Fibroblast of lung (primary cell): ENCODE results near the gene CENPU. TPM values are rescaled to one million over a fixed set of nuclear protein-coding genes. Genes with fewer than 3 reads are reported as not detected.

ENCODE experiments used
- DNase-seq, 2 donors: peaks; one replicate each; pipeline versions ENCODE4 v3.0.0 to v3.0.0-alpha.2; 2010; ENCODE audit warnings: low read depth in 2 of 2
- H2AFZ ChIP-seq: 2 replicates; pipeline ENCODE4 v1.5.1; 2012; ENCODE audit warnings: low read length, control low read depth, inconsistent platforms
- H3K27ac ChIP-seq: 2 replicates; pipeline ENCODE4 v1.5.1; 2011; ENCODE audit warnings: low read length, control low read depth; ENCODE audit not compliant: insufficient read depth
- H3K27me3 ChIP-seq: 2 replicates; pipeline ENCODE4 v1.5.1; 2011; ENCODE audit warnings: mild to moderate bottlenecking, low read length; ENCODE audit not compliant: control insufficient read depth, insufficient read depth
- H3K36me3 ChIP-seq: 2 replicates; pipeline ENCODE4 v1.5.1; 2011; ENCODE audit warnings: low read length; ENCODE audit not compliant: control insufficient read depth, insufficient read depth
- H3K4me1 ChIP-seq: 2 replicates; pipeline ENCODE4 v1.5.1; 2011; ENCODE audit warnings: low read length; ENCODE audit not compliant: control insufficient read depth, insufficient read depth; ENCODE audit errors: extremely low read depth
- H3K4me2 ChIP-seq: 2 replicates; pipeline ENCODE4 v1.5.1; 2011; ENCODE audit warnings: low read length, control low read depth; ENCODE audit not compliant: insufficient read depth; ENCODE audit errors: extremely low read depth
- H3K4me3 ChIP-seq, 4 experiments: fragments of 200-600 bp in 1 of 4; sonication (generic) in 1 of 4; replicated peaks in 1 of 4; 2 replicates each; pipeline ENCODE4 v1.5.1; 2011 to 2016; ENCODE audit warnings: low read length in 4 of 4, low read depth in 3 of 4, mild to moderate bottlenecking in 3 of 4, control low read depth in 2 of 4, inconsistent platforms in 1 of 4, mixed read lengths in 1 of 4; ENCODE audit not compliant: insufficient read depth in 1 of 4; ENCODE audit errors: control extremely low read depth in 1 of 4
- H3K79me2 ChIP-seq: 2 replicates; pipeline ENCODE4 v1.5.1; 2012; ENCODE audit warnings: mild to moderate bottlenecking, low read length, inconsistent platforms; ENCODE audit not compliant: control insufficient read depth, insufficient read depth
- H3K9ac ChIP-seq: 2 replicates; pipeline ENCODE4 v1.5.1; 2011; ENCODE audit warnings: mild to moderate bottlenecking, low read length, control low read depth; ENCODE audit not compliant: insufficient read depth
- H3K9me3 ChIP-seq: 2 replicates; pipeline ENCODE4 v1.5.1; 2012; ENCODE audit warnings: low read depth, low read length; ENCODE audit not compliant: control insufficient read depth, insufficient read depth
- H4K20me1 ChIP-seq: 2 replicates; pipeline ENCODE4 v1.5.1; 2011; ENCODE audit warnings: low read length; ENCODE audit not compliant: control insufficient read depth, insufficient read depth; ENCODE audit errors: extremely low read depth
- EZH2 ChIP-seq: IDR thresholded peaks from 2 replicates; pipeline ENCODE4 v1.5.1; 2012; ENCODE audit warnings: low read length, control low read depth, mild to moderate bottlenecking; ENCODE audit errors: missing control alignments
- polyA plus RNA-seq, 2 donors: library from polyadenylated mRNA; depleted of rRNA in 1 of 2; stranded (reverse) in 1 of 2; unstranded in 1 of 2; fragments of >200 nt; gene quantifications; 2 replicates each; pipeline ENCODE4 v1.2.1, GENCODE V29; 2011 to 2012; ENCODE audit warnings: missing spikeins in 1 of 2
- total RNA-seq: library from RNA; depleted of rRNA; stranded (reverse); fragments of >200 nt; gene quantifications from 2 replicates; pipeline ENCODE4 v1.2.1, GENCODE V29; 2014
- TF ChIP-seq, protein P1 (sequence below), 2 donors: IDR thresholded peaks in 1 of 2; conservative IDR thresholded peaks in 1 of 2; 1 replicate in 1 of 2; 2 replicates in 1 of 2; pipeline ENCODE4 v1.5.1; 2011 to 2012; ENCODE audit warnings: low read length in 2 of 2, control low read depth in 1 of 2, inconsistent platforms in 1 of 2, low read depth in 1 of 2, mild to moderate bottlenecking in 1 of 2

Gene CENPU
- total and polyA plus RNA-seq, 2 donors (not counting 1 experiment from before 2014, with no cell fraction given), result 6.4 to 15.5 TPM

DNA sequence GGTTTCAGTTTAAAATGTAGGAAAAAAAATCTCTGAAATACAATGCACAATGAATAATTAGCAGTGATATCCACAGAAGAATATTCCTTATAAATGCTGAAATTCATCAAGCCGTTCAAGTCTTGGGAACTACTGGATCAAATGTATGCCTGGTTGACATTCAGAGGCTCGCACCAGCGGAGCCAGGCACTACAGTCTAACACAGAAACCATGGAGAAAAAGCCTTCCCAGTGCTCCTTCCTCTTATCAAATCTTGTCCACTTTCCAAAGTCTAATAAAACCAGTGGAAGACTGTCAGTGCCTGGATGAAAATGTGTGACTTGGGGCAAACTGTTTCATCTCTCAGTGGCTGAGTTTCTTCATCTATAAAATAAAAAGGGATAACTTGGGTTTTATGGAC, 35.9 kb downstream of the CENPU start:
- Histone ChIP-seq H3K27me3 (no peaks in the 10 kb centered on the region), H3K4me3 (no peak overlapping the region), H3K4me1 (no peaks in the 10 kb centered on the region), H3K9ac (no peak overlapping the region), H4K20me1 (no peaks in the 10 kb centered on the region), H3K36me3 (no peaks in the 10 kb centered on the region), H3K4me2 (no peak overlapping the region), H3K79me2 (no peaks in the 10 kb centered on the region), H3K9me3 (no peaks in the 10 kb centered on the region), H3K27ac (no peak overlapping the region), H2AFZ (no peak overlapping the region)
- TF ChIP-seq, protein P1, sequence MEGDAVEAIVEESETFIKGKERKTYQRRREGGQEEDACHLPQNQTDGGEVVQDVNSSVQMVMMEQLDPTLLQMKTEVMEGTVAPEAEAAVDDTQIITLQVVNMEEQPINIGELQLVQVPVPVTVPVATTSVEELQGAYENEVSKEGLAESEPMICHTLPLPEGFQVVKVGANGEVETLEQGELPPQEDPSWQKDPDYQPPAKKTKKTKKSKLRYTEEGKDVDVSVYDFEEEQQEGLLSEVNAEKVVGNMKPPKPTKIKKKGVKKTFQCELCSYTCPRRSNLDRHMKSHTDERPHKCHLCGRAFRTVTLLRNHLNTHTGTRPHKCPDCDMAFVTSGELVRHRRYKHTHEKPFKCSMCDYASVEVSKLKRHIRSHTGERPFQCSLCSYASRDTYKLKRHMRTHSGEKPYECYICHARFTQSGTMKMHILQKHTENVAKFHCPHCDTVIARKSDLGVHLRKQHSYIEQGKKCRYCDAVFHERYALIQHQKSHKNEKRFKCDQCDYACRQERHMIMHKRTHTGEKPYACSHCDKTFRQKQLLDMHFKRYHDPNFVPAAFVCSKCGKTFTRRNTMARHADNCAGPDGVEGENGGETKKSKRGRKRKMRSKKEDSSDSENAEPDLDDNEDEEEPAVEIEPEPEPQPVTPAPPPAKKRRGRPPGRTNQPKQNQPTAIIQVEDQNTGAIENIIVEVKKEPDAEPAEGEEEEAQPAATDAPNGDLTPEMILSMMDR (conservative IDR thresholded peaks at IDR 0.05 in 1 of 2, IDR thresholded peaks at IDR 0.05 in 1 of 2; ENCODE audit: low read depth in 1 of 2, low read length in 2 of 2), result no peak
- no peak for TF ChIP-seq EZH2
- no peak for DNase-seq

GRCh38 chr4:184695178-184695896, 38.6 kb downstream of the CENPU start:
- no peak overlapping the region for H3K4me2 ChIP-seq
- peak in 1 of 2 donors; percentile 11 for DNase-seq
- H3K27ac ChIP-seq, result no peak overlapping the region

GRCh38 chr4:184694412-184694956, 39.4 kb downstream of the CENPU start:
- no peak overlapping the region for H3K4me3 ChIP-seq
- H2AFZ ChIP-seq, result no peak overlapping the region
- H3K79me2 ChIP-seq, result no peaks in the 10 kb centered on the region
- H4K20me1 ChIP-seq, result no peaks in the 10 kb centered on the region
- H3K9ac ChIP-seq, result no peak overlapping the region
- no peak for TF ChIP-seq EZH2
- TF ChIP-seq, protein P1 (conservative IDR thresholded peaks at IDR 0.05 in 1 of 2, IDR thresholded peaks at IDR 0.05 in 1 of 2; ENCODE audit: low read depth in 1 of 2, low read length in 2 of 2), result no peak
- H3K4me1 ChIP-seq, result no peaks in the 10 kb centered on the region
- no peak for DNase-seq
- no peaks in the 10 kb centered on the region for H3K27me3 ChIP-seq
- H3K4me2 ChIP-seq, result no peak overlapping the region
- H3K9me3 ChIP-seq, result no peaks in the 10 kb centered on the region
- H3K36me3 ChIP-seq, result no peaks in the 10 kb centered on the region
- H3K27ac ChIP-seq, result no peak overlapping the region

More at GRCh38 chr4:184695178-184695896, 38.6 kb downstream of the CENPU start:
- H3K9ac ChIP-seq, result no peak overlapping the region
- H4K20me1 ChIP-seq, result no peaks in the 10 kb centered on the region
- TF ChIP-seq EZH2, result no peak
- TF ChIP-seq, protein P1 (conservative IDR thresholded peaks at IDR 0.05 in 1 of 2, IDR thresholded peaks at IDR 0.05 in 1 of 2; ENCODE audit: low read depth in 1 of 2, low read length in 2 of 2), result no peak
- no peak overlapping the region for H3K4me3 ChIP-seq
- H3K4me1 ChIP-seq, result no peaks in the 10 kb centered on the region
- no peaks in the 10 kb centered on the region for H3K9me3 ChIP-seq
- no peaks in the 10 kb centered on the region for H3K79me2 ChIP-seq
- no peak overlapping the region for H2AFZ ChIP-seq
- H3K27me3 ChIP-seq, result no peaks in the 10 kb centered on the region
- no peaks in the 10 kb centered on the region for H3K36me3 ChIP-seq
